ENCODE data around the gene USP6NL. TPM values are rescaled to one million over a fixed set of nuclear protein-coding genes. Genes with fewer than 3 reads are reported as not detected.

USP6NL gene
- polyA plus RNA-seq, 4 donors, result 4.1 to 18.1 (median 6.5) TPM

DNA sequence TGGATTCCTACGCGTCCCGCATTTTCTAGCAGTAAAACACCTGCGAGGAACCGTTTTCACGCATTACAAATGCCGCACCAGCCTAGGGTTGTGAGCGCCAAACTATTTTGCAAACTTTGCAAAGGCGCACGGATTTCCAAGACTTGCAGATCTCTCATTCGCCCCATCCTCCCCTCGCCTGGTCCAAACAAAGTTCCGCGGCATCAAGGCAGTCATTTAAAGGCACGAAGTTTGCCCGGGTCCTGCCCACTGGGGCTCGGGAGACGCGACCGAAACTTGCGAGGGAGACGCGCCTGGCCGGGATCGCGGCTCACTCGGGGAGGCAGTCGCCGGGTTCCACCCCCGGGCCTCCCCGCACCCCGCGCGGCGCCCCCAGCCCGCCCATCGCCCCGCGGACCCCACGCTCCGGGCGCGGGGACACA is 613 bp downstream of the USP6NL start:
- H3K4me1 ChIP-seq (ENCODE audit: control insufficient read depth in 3 of 3, insufficient read depth in 2 of 3, low read depth in 1 of 3, low read length in 2 of 3), result peaks cover 6 to 21% (median 12%) of the 10 kb centered on the region in 3 donors
- no peaks in the 10 kb centered on the region for H3K36me3 ChIP-seq (ENCODE audit: control insufficient read depth in 3 of 3, insufficient read depth in 2 of 3, low read depth in 1 of 3, low read length in 3 of 3)
- peak in 1 of 2 donors; percentile 67 for DNase-seq
- no peak for FAIRE-seq
- peak overlapping the region; percentile 88 to 98 (median 96) for H3K4me3 ChIP-seq (ENCODE audit: low read depth in 1 of 3, low read length in 3 of 3)
- peak overlapping the region; percentile 80 to 94 (median 94) for H3K27ac ChIP-seq (ENCODE audit: low read depth in 1 of 3, low read length in 2 of 3)
- H3K9me3 ChIP-seq (ENCODE audit: control insufficient read depth in 2 of 2, insufficient read depth in 1 of 2, low read depth in 1 of 2, low read length in 1 of 2), result no peaks in the 10 kb centered on the region
- no peaks in the 10 kb centered on the region for H3K27me3 ChIP-seq (ENCODE audit: control insufficient read depth in 3 of 3, insufficient read depth in 3 of 3, low read length in 3 of 3)
- WGBS, 3 donors, result 1 to 2% (median 1%) methylated on average over 27 to 43 of the region's 43 CpGs

DNA sequence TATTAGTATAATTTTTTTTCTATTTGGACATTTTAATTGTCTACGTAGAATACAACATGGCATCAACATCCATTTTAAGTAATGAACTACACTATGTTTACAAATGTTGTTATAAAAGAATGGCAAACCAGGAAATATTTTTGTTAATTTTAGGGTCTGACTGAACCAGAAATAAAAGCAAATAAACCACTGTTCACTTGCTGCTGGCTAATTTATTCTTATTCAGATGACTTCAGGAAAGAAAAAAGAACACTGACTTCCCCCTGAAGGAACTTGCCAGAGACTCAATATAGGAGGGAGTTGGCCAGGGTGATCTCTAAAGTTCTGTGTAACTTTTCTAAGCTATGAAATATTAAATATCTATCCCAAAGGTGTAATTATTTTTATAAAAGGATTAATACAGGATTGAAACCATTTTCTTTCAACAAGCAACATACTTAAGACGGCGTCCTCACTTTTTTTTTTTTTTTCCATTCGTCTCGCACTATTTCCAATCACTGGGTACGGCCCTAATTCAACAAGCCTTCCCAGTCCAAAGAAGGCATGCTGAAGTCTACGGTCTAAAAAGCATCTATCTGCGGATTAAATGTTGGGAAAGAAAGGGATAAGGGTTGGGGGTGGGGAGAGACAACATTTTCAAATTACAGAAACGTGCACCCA is 1.2 kb downstream of the USP6NL start:
- DNase-seq (peak in 1 of 2 donors; percentile 33), FAIRE-seq (no peak)
- WGBS, 3 donors, result 4 to 14% (median 8%) methylated on average over 9 of the region's 9 CpGs
- Histone ChIP-seq H3K27me3 (ENCODE audit: control insufficient read depth in 3 of 3, insufficient read depth in 3 of 3, low read length in 3 of 3) (no peaks in the 10 kb centered on the region), H3K9me3 (ENCODE audit: control insufficient read depth in 2 of 2, insufficient read depth in 1 of 2, low read depth in 1 of 2, low read length in 1 of 2) (no peaks in the 10 kb centered on the region), H3K4me1 (ENCODE audit: control insufficient read depth in 3 of 3, insufficient read depth in 2 of 3, low read depth in 1 of 3, low read length in 2 of 3) (peaks cover 6 to 21% (median 12%) of the 10 kb centered on the region in 3 donors), H3K36me3 (ENCODE audit: control insufficient read depth in 3 of 3, insufficient read depth in 2 of 3, low read depth in 1 of 3, low read length in 3 of 3) (no peaks in the 10 kb centered on the region), H3K27ac (ENCODE audit: low read depth in 1 of 3, low read length in 2 of 3) (peak overlapping the region; percentile 80 to 94 (median 94)), H3K4me3 (ENCODE audit: low read depth in 1 of 3, low read length in 3 of 3) (peak overlapping the region; percentile 88 to 98 (median 96))

DNA sequence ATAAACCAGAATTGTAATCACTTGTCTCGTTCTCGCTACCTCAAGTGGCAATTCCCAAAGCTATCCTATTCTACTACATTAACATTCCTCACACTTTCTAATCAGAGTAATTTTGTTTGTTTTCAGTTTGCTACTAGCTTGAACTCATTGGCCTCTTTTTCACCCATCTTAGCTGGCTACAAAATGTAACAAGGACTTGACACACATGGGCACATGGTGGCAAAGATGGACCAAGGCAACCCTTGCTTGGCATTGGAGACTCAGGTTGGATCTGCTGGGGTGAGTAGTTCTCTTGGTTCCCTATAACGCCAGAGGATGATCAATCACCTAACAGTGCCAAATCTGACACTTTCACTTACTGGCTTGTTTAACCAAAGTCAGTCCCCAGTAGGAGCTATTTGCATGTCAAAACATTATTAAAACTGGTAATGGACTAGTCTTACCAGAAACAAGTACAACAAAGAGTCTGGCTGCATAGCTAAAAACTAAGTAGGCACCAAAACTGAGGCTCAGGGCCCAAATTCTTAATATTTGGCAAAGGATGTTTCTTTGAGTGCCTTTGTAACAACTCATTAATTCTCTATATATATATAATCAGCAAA is 1.9 kb downstream of the USP6NL start:
- Histone ChIP-seq H3K27ac (ENCODE audit: low read depth in 1 of 3, low read length in 2 of 3) (peak overlapping the region in 1 of 3 donors; percentile 2), H3K4me1 (ENCODE audit: control insufficient read depth in 3 of 3, insufficient read depth in 2 of 3, low read depth in 1 of 3, low read length in 2 of 3) (peaks cover 6 to 21% (median 12%) of the 10 kb centered on the region in 3 donors), H3K27me3 (ENCODE audit: control insufficient read depth in 3 of 3, insufficient read depth in 3 of 3, low read length in 3 of 3) (no peaks in the 10 kb centered on the region), H3K9me3 (ENCODE audit: control insufficient read depth in 2 of 2, insufficient read depth in 1 of 2, low read depth in 1 of 2, low read length in 1 of 2) (no peaks in the 10 kb centered on the region), H3K36me3 (ENCODE audit: control insufficient read depth in 3 of 3, insufficient read depth in 2 of 3, low read depth in 1 of 3, low read length in 3 of 3) (no peaks in the 10 kb centered on the region), H3K4me3 (ENCODE audit: low read depth in 1 of 3, low read length in 3 of 3) (no peak overlapping the region)
- no peak for DNase-seq
- no peak for FAIRE-seq
- 61 to 75% (median 71%) methylated on average over 3 of the region's 3 CpGs for WGBS, 3 donors

DNA sequence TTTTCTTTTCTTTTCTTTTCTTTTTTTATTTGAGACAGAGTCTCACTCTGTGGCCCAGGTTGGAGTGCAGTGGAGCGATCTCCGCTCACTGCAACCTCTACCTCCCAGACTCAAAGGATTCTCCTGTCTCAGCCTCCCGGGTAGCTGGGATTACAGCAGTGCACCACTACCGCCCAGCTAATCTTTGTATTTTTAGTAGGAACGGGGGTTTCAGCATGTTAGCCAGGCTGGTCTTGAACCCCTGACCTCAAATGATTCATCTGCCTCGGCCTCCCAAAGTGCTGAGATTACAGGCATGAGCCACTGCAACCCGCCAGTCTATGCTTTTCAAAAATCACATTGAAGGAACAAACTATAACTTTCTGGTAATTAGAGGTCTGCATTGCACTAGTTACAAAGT is 2.4 kb downstream of the USP6NL start:
- Histone ChIP-seq H3K4me1 (ENCODE audit: control insufficient read depth in 3 of 3, insufficient read depth in 2 of 3, low read depth in 1 of 3, low read length in 2 of 3) (peaks cover 6 to 21% (median 12%) of the 10 kb centered on the region in 3 donors), H3K36me3 (ENCODE audit: control insufficient read depth in 3 of 3, insufficient read depth in 2 of 3, low read depth in 1 of 3, low read length in 3 of 3) (no peaks in the 10 kb centered on the region), H3K27ac (ENCODE audit: low read depth in 1 of 3, low read length in 2 of 3) (no peak overlapping the region), H3K9me3 (ENCODE audit: control insufficient read depth in 2 of 2, insufficient read depth in 1 of 2, low read depth in 1 of 2, low read length in 1 of 2) (no peaks in the 10 kb centered on the region), H3K4me3 (ENCODE audit: low read depth in 1 of 3, low read length in 3 of 3) (no peak overlapping the region), H3K27me3 (ENCODE audit: control insufficient read depth in 3 of 3, insufficient read depth in 3 of 3, low read length in 3 of 3) (no peaks in the 10 kb centered on the region)
- WGBS, 3 donors, result 82 to 88% (median 86%) methylated on average over 7 of the region's 7 CpGs
- FAIRE-seq, result no peak
- no peak for DNase-seq

DNA sequence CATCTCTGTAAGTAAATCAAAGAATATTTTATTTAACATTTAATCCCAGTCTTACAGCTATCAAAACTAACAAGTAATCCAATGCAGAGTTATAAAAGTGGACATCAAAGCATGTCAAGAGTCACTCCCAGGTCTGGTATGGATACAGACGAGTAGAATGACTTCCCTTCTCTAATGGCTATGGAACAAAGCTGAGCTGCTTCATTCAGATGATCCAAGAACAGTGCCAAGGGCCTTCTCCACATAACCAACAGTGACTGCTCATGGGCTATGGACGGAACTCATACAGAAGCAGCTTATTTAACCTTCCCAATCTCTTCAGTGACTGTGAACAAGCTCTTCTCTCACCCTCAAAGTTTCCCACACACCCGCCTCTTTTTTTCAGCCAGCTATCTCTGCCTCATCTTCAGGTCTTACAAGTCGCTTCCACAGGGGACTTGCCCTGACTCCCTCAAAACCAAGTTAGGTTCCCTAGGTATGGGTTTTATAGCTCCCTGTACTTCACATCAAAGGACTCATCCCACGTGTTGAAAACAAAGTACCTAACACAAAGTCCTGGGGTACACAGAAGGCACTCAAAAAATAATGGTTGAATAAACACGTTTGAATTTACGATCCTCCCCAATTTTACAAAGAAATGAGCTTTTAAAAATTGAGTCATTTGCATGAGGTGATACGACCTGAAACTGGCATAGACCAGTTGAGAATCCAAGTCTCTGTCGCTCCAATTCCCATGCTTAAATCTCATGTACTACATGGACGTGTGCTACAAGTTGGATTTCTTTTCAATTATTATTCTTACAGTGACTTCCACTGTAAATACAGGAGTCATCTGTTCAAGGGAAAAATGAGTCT is 3.1 kb downstream of the USP6NL start:
- Histone ChIP-seq H3K27me3 (ENCODE audit: control insufficient read depth in 3 of 3, insufficient read depth in 3 of 3, low read length in 3 of 3) (no peaks in the 10 kb centered on the region), H3K9me3 (ENCODE audit: control insufficient read depth in 2 of 2, insufficient read depth in 1 of 2, low read depth in 1 of 2, low read length in 1 of 2) (no peaks in the 10 kb centered on the region), H3K4me1 (ENCODE audit: control insufficient read depth in 3 of 3, insufficient read depth in 2 of 3, low read depth in 1 of 3, low read length in 2 of 3) (peaks cover 6 to 27% (median 12%) of the 10 kb centered on the region in 3 donors), H3K36me3 (ENCODE audit: control insufficient read depth in 3 of 3, insufficient read depth in 2 of 3, low read depth in 1 of 3, low read length in 3 of 3) (no peaks in the 10 kb centered on the region), H3K4me3 (ENCODE audit: low read depth in 1 of 3, low read length in 3 of 3) (no peak overlapping the region), H3K27ac (ENCODE audit: low read depth in 1 of 3, low read length in 2 of 3) (peak overlapping the region in 1 of 3 donors; percentile 2)
- DNase-seq (peak in 1 of 2 donors; percentile 22), FAIRE-seq (no peak)
- WGBS, 3 donors, result 59 to 75% (median 70%) methylated on average over 10 of the region's 10 CpGs

DNA sequence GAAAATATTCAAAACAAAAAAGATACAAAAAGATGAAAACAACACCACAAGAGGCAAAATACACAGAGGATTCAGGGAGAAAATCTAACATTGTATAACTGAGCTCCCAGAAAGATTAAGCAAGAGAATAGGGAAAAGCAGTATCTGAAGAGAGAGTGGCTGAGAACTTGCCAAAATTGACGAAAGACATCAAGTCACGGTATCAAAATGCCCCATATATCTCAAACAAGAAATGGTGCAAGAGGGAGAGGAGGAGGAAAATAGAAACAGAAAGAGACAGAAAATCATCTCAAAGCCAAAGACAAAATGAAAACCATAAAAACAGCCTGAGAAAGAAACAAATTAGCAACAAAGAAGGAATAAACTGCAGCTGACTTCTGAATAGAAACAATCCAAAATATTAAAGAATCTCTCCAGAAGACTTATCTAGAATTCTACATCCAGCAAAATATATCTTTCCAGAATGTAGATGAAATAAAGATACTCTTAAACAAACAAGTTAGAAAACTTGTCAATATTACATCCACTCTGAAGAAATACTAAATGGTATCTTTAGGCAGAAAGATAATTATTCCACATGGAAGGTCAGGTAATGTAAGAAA is 5.5 kb downstream of the USP6NL start:
- Histone ChIP-seq H3K9me3 (ENCODE audit: control insufficient read depth in 2 of 2, insufficient read depth in 1 of 2, low read depth in 1 of 2, low read length in 1 of 2) (no peaks in the 10 kb centered on the region), H3K27ac (ENCODE audit: low read depth in 1 of 3, low read length in 2 of 3) (no peak overlapping the region), H3K4me1 (ENCODE audit: control insufficient read depth in 3 of 3, insufficient read depth in 2 of 3, low read depth in 1 of 3, low read length in 2 of 3) (peaks cover 6 to 39% (median 12%) of the 10 kb centered on the region in 3 donors), H3K36me3 (ENCODE audit: control insufficient read depth in 3 of 3, insufficient read depth in 2 of 3, low read depth in 1 of 3, low read length in 3 of 3) (no peaks in the 10 kb centered on the region), H3K27me3 (ENCODE audit: control insufficient read depth in 3 of 3, insufficient read depth in 3 of 3, low read length in 3 of 3) (no peaks in the 10 kb centered on the region), H3K4me3 (ENCODE audit: low read depth in 1 of 3, low read length in 3 of 3) (no peak overlapping the region)
- no peak for DNase-seq
- FAIRE-seq, result no peak
- WGBS, 3 donors, result 71 to 91% (median 82%) methylated on average over 2 of the region's 2 CpGs

DNA sequence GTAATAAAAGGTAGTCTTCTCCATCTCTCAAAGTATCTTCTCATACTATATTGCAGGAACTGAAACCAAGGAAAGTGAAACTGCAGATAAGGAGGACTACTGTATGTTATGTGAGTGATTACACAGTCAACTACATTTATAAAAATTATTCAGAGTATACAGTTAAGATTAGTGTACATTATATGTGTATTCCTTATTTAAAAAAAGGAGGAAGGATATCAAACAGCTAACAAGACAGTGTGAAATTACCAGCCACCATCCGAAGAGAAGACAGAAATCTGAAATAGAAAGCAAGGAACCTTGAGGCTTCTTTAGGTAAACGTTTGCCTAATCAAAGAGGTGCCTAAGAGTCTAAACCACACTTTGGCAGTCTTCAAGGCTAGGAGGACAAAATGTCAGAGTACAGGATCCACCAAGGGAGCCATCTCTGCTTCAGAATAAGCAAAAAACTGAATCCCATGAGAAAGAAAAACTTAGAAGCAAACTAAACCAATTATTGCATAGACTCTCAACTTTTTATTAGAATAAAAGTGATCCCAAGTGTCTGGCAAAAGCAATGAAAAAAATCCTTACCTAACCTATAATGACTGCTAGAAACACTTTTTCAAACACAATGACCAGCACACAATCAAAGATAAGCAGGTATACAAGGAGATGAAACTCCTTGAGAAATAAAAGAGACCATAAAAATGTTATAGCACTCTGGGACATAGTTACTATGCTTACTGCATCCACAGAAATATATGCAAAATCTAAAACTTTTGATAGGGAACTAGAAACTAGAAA is 6.4 kb downstream of the USP6NL start:
- Histone ChIP-seq H3K4me3 (ENCODE audit: low read depth in 1 of 3, low read length in 3 of 3) (peak overlapping the region in 1 of 3 donors; percentile 5), H3K4me1 (ENCODE audit: control insufficient read depth in 3 of 3, insufficient read depth in 2 of 3, low read depth in 1 of 3, low read length in 2 of 3) (peaks cover 6 to 39% (median 12%) of the 10 kb centered on the region in 3 donors), H3K27me3 (ENCODE audit: control insufficient read depth in 3 of 3, insufficient read depth in 3 of 3, low read length in 3 of 3) (no peaks in the 10 kb centered on the region), H3K36me3 (ENCODE audit: control insufficient read depth in 3 of 3, insufficient read depth in 2 of 3, low read depth in 1 of 3, low read length in 3 of 3) (no peaks in the 10 kb centered on the region), H3K9me3 (ENCODE audit: control insufficient read depth in 2 of 2, insufficient read depth in 1 of 2, low read depth in 1 of 2, low read length in 1 of 2) (peaks cover 0 to 2% of the 10 kb centered on the region in 2 donors), H3K27ac (ENCODE audit: low read depth in 1 of 3, low read length in 2 of 3) (peak overlapping the region; percentile 36 to 71 (median 44))
- WGBS, 3 donors, result 19 to 38% (median 24%) methylated on average over 2 of the region's 2 CpGs
- no peak for FAIRE-seq
- DNase-seq, result peak in 1 of 2 donors; percentile 62
